Karpas-422 (cell line): Measurements from ENCODE around the gene GPR37L1. TPM values are rescaled to one million over a fixed set of nuclear protein-coding genes. Genes with fewer than 3 reads are reported as not detected.
A peak's percentile ranks its signal among the peaks of the same experiment; 100 is the strongest.
"Not testable (repeated sequence)": the region's sequence is repeated elsewhere in the genome, so short reads cannot be mapped to it uniquely, and the experiment has no call there.

ENCODE experiments used
- DNase-seq: peaks from one replicate; pipeline ENCODE4 v3.0.0-alpha.2; 2015
- H2AFZ ChIP-seq: fragments of 200-600 bp; sonication (generic); 2 replicates; pipeline ENCODE4 v1.6.1; 2014; ENCODE audit warnings: antibody characterized with exemption, low read length, mixed read lengths
- H3K27ac ChIP-seq: fragments of 200-600 bp; sonication (generic); 2 replicates; pipeline ENCODE4 v1.5.1; 2014; ENCODE audit warnings: mild to moderate bottlenecking, low read length, moderate library complexity
- H3K27me3 ChIP-seq: fragments of 200-600 bp; sonication (generic); 2 replicates; pipeline ENCODE4 v1.6.1; 2014; ENCODE audit warnings: low read length, mixed read lengths
- H3K36me3 ChIP-seq: fragments of 200-600 bp; sonication (generic); 2 replicates; pipeline ENCODE4 v1.6.1; 2014; ENCODE audit warnings: low read length, mixed read lengths; ENCODE audit not compliant: insufficient read depth
- H3K4me1 ChIP-seq: fragments of 200-600 bp; sonication (generic); 2 replicates; pipeline ENCODE4 v1.6.1; 2014; ENCODE audit warnings: mild to moderate bottlenecking, low read length, mixed read lengths
- H3K4me2 ChIP-seq: fragments of 200-600 bp; sonication (generic); 2 replicates; pipeline ENCODE4 v1.6.1; 2014; ENCODE audit warnings: low read length, low read depth, mild to moderate bottlenecking; ENCODE audit not compliant: poor library complexity, severe bottlenecking
- H3K4me3 ChIP-seq: fragments of 200-600 bp; sonication (generic); 2 replicates; pipeline ENCODE4 v1.5.1; 2014; ENCODE audit warnings: mild to moderate bottlenecking, antibody characterized with exemption, low read length, mixed read lengths
- H3K79me2 ChIP-seq: fragments of 200-600 bp; sonication (generic); 2 replicates; pipeline ENCODE4 v1.6.1; 2014; ENCODE audit warnings: mild to moderate bottlenecking, low read length, mixed read lengths
- H3K9ac ChIP-seq: fragments of 200-600 bp; sonication (generic); 2 replicates; pipeline ENCODE4 v1.6.0; 2014; ENCODE audit warnings: low read length
- H3K9me2 ChIP-seq: fragments of 200-600 bp; sonication (generic), shearing (Covaris generic); replicated peaks from 2 replicates; pipeline ENCODE4 v1.6.0; 2014; ENCODE audit warnings: mild to moderate bottlenecking, low read length, moderate library complexity; ENCODE audit not compliant: insufficient read depth
- H3K9me3 ChIP-seq: fragments of 300-700, 200-600 bp; sonication (generic); 2 replicates; pipeline ENCODE4 v1.6.1; 2014; ENCODE audit warnings: low read length, mixed read lengths
- H4K20me1 ChIP-seq: fragments of 200-600 bp; sonication (generic); 2 replicates; pipeline ENCODE4 v1.6.1; 2014; ENCODE audit warnings: mild to moderate bottlenecking, antibody characterized with exemption, low read length, low read depth; ENCODE audit not compliant: insufficient read depth
- total RNA-seq: library from RNA; depleted of rRNA; stranded (reverse); fragments of >200 nt; shearing (Covaris generic); gene quantifications from 2 replicates; pipeline ENCODE4 v1.2.3, GENCODE V29; 2014; ENCODE audit warnings: low replicate concordance

Gene GPR37L1
- total RNA-seq, 1 experiment from 2014 or later, result not detected

DNA sequence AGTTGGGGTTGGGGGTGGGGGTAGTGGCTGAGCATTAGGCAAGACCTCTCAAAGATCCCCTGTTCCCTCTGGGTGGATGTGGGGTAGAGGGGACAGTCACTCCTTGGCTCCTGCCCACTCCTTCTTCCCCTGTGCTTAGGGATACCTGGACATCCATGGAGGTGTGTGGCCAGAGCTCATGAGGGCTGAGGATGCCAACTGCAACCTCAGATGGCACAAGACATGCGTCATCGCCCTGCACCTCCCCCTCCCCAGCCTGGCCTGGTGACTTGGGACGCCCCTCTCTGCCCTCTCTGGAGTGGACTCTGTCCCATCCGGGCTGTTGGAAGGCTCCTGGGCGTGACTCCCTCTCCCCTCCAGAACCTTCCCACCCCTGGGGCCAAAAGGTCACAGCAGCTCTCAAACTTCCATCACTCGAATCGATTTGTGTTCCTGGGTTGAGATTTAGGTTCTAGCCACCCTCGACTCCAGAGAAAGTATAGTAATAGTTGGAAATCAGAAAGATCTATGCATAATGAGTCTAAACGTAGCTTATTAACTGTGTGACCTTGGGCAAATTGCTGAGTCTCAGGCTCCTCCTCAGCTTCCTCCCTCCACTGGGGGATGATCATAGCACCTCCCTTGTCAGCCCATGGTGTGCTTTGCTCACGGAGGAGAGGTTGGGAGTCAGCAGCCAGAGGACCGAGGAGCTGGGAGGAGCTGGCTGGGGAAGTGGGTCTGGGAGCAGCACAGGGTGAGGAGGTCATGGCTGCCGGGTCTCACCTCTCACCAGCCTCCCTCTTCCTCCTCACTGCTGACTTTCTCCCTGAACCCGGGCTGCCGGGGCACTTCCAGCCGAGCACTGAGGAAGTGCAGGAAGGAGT lies 39.9 kb downstream of the GPR37L1 start:
- H3K79me2 ChIP-seq, result 0 out of 2 replicates have a peak, but pooled peaks cover 4% of the 10 kb centered on the region
- no peaks in the 10 kb centered on the region for H3K36me3 ChIP-seq
- H3K4me3 ChIP-seq, result no peak overlapping the region
- H3K9me2 ChIP-seq, result no peaks in the 10 kb centered on the region
- peak overlapping the region; percentile 36 for H3K4me2 ChIP-seq
- DNase-seq, result peak; percentile 55
- H3K27me3 ChIP-seq, result no peaks in the 10 kb centered on the region
- H3K9ac ChIP-seq, result peak overlapping the region; percentile 28; the same call in 1 of the 2 replicates
- H2AFZ ChIP-seq, result no peak overlapping the region
- no peaks in the 10 kb centered on the region for H3K9me3 ChIP-seq
- peaks cover 57% of the 10 kb centered on the region for H3K4me1 ChIP-seq
- no peaks in the 10 kb centered on the region; the same call in 1 of the 2 replicates for H4K20me1 ChIP-seq
- H3K27ac ChIP-seq, result no peak overlapping the region

DNA sequence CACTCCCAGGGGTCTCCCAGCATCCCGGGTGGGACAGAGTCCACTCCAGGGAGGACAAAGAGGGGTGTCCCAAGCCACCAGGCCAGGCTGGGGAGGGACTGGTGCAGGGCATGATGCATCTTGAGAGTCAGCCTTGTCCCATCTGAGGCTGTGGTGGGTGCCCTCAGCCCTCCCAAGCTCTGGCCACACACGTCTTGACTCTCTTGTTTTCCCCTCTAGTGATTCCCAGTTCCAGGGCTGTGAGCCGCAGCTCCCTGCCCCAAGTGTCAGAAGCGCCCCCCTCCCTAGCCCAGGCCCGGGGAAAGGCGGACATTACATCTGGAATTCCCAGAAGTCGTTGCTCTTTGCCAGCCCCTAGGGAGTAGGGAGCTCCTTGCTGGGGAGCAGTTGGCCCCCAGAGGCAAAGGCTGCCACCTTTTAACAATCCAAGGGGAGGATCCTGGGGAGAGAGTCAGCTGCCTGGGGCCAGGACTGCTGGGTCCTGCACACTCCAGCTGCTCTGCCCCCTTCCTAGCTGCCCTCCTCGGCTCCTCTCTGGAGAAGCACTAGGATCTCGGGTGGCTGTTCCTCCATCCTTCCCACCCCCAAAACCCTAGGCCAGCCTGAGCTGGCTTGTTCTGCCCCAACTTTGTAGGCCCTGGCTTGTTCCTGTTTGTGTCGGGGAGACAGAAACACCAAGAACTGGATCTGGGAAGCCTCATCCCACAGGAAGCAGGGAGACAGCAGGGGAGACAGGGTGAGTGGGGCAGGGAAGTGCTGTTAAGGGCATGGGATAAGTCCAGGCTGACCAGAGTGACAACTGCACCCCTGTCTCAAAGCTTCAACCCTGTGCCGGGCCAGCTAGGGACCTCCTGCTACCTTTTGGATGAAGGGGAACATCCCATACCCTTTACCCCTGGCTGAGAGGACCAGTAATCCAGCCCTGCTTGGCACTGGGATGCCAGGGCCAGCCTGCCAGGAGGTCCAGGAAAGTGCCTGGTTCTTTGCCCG lies 40.9 kb downstream of the GPR37L1 start:
- H3K4me3 ChIP-seq, result no peak overlapping the region
- 0 out of 2 replicates have a peak overlapping the region, but pooled peaks have one; percentile 30 for H3K9ac ChIP-seq
- no peaks in the 10 kb centered on the region for H3K36me3 ChIP-seq
- H4K20me1 ChIP-seq, result no peaks in the 10 kb centered on the region; the same call in 1 of the 2 replicates
- no peaks in the 10 kb centered on the region for H3K9me2 ChIP-seq
- H2AFZ ChIP-seq, result no peak overlapping the region
- peaks cover 53% of the 10 kb centered on the region for H3K4me1 ChIP-seq
- no peaks in the 10 kb centered on the region for H3K27me3 ChIP-seq
- no peak for DNase-seq
- no peaks in the 10 kb centered on the region for H3K9me3 ChIP-seq
- H3K4me2 ChIP-seq, result no peak overlapping the region
- H3K27ac ChIP-seq, result no peak overlapping the region
- 0 out of 2 replicates have a peak, but pooled peaks cover 4% of the 10 kb centered on the region for H3K79me2 ChIP-seq

DNA sequence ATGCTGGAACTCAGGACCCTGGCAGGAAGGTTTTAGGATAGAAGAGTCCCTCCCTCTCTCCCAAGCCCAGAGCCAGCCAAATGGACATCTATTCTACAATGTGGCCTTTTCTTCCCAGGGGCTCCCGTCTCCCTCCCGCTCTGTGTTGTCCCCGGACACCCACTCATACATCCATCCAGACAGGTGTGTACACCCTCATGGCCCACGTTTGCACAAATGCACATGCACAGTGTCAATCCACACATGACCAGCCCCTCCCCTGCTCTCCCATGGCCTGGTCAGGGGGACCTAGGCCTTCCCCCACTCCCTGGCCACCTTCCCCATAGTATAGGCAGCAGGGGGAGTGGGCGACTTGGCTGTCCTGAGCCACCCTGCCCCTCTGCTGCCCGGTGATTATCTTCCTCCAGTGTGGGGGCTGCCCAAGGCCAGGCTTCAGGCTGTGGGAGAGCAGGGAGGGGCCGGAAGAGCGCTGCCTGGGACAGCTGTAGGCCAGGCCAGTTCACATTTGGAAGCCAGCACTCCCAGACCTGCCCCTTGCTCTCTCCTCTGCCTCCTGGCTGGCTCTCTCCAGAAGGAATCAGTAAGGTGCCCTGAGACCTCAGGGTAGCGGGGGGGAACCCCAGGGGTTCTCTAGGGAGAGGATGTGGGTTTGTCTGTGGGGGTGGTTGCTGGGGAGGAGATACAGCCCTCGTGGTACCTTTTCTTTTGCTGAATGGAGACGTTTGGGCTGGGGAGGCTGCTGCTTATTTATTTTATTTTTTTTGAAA lies 41.7 kb downstream of the GPR37L1 start:
- Histone ChIP-seq H3K27ac (no peak overlapping the region), H3K79me2 (0 out of 2 replicates have a peak, but pooled peaks cover 3% of the 10 kb centered on the region), H3K4me3 (no peak overlapping the region), H3K9ac (peak overlapping the region; percentile 30; the same call in 1 of the 2 replicates), H3K27me3 (no peaks in the 10 kb centered on the region), H3K4me2 (no peak overlapping the region), H3K9me2 (no peaks in the 10 kb centered on the region), H2AFZ (no peak overlapping the region), H4K20me1 (no peaks in the 10 kb centered on the region; the same call in 1 of the 2 replicates), H3K4me1 (peaks cover 44% of the 10 kb centered on the region), H3K9me3 (no peaks in the 10 kb centered on the region), H3K36me3 (no peaks in the 10 kb centered on the region)
- no peak for DNase-seq

DNA sequence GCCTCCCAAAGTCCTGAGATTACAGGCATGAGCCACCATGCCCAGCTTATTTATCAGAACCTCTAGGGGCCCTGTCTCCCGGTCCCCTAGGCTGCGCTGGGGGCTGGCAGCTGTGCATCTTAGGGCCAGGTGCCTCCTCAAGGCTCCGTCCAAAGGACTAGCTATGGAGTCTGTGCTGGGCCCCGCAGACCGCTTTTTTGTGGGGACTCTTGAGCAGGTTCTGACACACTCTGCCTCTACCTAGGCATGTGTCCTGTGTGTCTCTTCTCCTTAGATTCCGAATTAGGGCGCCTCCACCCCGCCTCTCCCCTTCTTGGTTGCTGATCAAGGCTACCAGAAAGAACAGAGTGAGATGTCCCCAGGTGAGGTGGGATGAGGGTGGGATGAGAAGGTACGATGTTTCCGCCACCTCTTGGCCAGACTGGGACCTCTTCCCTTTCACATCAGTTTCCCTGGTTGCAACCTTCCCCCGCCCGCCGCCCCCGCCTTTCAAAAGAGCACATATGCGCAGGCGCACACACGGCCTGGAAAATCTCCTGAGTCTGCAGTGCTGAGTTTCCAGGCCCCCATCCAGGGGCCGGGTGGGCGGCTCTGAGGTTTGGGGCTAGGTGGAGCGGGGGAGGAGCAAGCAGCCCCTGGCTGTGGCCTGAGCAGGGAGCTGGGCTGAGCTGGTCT lies 42.7 kb downstream of the GPR37L1 start:
- no peak overlapping the region for H3K4me3 ChIP-seq
- DNase-seq, result no peak
- no peaks in the 10 kb centered on the region for H3K36me3 ChIP-seq
- no peak overlapping the region for H3K27ac ChIP-seq
- no peaks in the 10 kb centered on the region for H3K27me3 ChIP-seq
- H2AFZ ChIP-seq, result no peak overlapping the region
- no peaks in the 10 kb centered on the region for H3K9me2 ChIP-seq
- H3K4me2 ChIP-seq, result no peak overlapping the region
- peaks cover 35% of the 10 kb centered on the region for H3K4me1 ChIP-seq
- H4K20me1 ChIP-seq, result no peaks in the 10 kb centered on the region; the same call in 1 of the 2 replicates
- H3K9ac ChIP-seq, result no peak overlapping the region
- no peaks in the 10 kb centered on the region for H3K9me3 ChIP-seq
- no peaks in the 10 kb centered on the region for H3K79me2 ChIP-seq

DNA sequence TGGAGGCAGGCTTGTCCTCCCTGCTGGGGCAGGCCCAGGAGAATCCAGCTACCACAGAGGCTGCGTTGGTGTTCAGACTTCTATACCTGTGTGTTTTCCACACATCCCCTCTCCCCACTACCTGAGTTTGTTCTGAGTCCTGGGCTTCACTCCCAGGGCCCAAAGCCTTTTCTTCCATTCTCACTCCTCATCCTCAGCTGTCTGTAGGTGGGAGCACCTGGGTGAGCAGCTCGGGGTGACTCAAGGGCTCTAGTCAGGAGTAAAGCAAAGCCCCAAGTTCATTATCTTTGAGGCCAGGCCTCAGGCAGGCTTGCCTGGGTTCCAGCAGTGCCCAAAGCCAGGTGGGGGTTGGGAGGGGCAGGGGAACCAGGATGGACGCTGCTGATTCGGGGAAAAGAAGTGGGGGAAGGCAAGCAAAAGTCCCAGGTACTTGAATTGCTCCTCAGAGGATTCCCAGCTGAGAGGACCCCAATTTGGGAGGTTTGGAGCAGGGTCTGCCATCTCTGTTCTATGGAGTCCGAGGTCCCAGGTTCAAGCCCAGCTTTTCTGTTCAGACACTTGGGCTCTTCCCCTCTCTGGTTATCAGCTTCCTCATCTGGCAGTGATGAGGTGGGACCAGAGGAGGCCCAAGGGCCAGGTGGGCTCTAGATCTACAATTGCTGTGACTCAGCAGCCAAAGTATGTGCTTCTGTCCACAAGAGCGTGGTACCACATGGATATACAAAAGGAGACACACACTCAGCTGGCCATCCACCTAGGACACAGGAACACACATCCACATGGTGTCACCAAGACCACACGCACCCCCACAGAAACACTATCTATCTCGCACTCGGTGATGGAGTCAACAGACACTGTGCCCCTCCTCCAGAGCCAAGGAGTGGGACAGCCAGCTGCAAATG lies 43.5 kb downstream of the GPR37L1 start:
- peaks cover 27% of the 10 kb centered on the region for H3K4me1 ChIP-seq

DNA sequence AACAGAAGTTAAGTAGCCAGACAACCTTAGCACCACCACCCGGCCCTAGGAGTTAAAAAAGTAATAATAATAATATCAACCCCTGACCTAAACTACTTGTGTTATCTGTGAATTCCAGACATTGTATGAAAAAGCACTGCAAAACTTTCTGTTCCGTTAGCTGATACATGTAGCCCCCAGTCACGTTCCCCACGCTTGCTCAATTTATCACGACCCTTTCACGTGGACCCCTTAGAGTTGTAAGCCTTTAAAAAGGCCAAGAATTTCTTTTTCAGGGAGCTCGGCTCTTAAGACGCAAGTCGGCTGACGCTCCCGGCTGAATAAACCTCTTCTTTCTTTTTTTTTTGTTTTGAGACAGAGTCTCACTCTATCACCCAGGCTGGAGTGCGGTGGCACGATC lies 44.3 kb downstream of the GPR37L1 start:
- peaks cover 19% of the 10 kb centered on the region for H3K4me1 ChIP-seq
- not testable (repeated sequence) for DNase-seq, H3K79me2 ChIP-seq, H3K36me3 ChIP-seq, H3K4me2 ChIP-seq, H3K27me3 ChIP-seq, H2AFZ ChIP-seq, H4K20me1 ChIP-seq, H3K9ac ChIP-seq, H3K4me3 ChIP-seq, H3K9me3 ChIP-seq, H3K9me2 ChIP-seq, H3K27ac ChIP-seq

More for the DNA sequence above, 43.5 kb downstream of the GPR37L1 start:
- Histone ChIP-seq H3K36me3 (no peaks in the 10 kb centered on the region), H3K4me3 (no peak overlapping the region), H3K27ac (no peak overlapping the region), H3K9me3 (no peaks in the 10 kb centered on the region), H2AFZ (no peak overlapping the region), H4K20me1 (no peaks in the 10 kb centered on the region; the same call in 1 of the 2 replicates), H3K27me3 (no peaks in the 10 kb centered on the region), H3K79me2 (no peaks in the 10 kb centered on the region), H3K4me2 (no peak overlapping the region), H3K9me2 (no peaks in the 10 kb centered on the region), H3K9ac (no peak overlapping the region)
- no peak for DNase-seq
